Erythroblast (primary cell): ENCODE measurements around the gene PADI4.

Experiments
- DNase-seq, 2 experiments: peaks; one replicate each; lab custom pipeline; 2025; lab: John Stamatoyannopoulos, UW
- GATA1 ChIP-seq: IDR thresholded peaks from 2 replicates; pipeline ENCODE4 v1.6.1; 2011; ENCODE audit warnings: low read depth, mild to moderate bottlenecking, control low read depth, low read length, moderate library complexity
- POLR2A ChIP-seq: IDR thresholded peaks from 2 replicates; pipeline ENCODE4 v1.6.1; 2011; ENCODE audit warnings: mild to moderate bottlenecking, low read length

Gene PADI4

DNA sequence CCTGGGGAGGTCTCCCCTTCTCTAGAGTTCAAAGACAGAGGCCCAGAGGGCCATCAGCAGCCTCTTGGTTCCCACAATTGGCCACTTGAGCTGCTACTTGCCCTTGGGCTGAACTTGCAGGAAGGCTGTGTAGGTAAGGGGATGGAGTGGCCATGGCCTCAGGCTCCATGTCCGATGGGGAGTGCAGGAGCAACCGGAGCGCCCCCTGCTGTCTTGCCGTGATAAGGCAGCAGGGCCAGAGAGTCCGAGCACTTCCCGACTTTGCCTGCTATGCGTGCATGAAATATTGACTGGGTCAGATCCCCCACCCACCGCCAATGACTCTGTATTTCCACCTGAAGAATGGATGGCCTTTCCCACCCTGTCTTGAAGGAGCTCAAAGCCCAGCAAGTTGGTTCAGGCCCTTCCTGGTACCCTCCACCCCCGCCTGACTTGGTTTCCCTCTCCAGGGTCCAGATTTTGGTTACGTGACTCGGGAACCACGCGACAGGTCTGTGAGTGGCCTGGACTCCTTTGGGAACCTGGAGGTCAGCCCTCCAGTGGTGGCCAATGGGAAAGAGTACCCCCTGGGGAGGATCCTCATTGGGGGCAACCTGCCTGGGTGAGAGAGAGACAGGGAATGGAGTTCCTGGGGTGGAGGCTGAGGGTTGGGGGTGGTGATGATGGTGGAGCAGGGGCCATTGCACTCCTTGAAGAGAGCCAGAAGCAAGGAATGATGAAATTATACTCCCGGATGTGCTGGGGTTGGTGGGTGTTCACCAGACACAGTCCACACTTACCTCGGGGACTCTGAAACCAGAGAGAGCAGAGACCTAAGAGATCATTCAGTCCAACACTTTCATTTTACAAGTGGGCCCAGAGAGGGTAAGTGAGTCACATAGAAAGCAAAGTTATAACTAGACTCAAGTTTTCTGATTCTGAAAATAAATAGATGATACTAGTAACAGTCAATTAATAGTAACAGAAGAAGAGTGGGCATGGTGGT is 33.5 kb upstream of the PADI4 start:
- DNase-seq, result peak; percentile 39 to 62
- TF ChIP-seq POLR2A (no peak), GATA1 (no peak)

DNA sequence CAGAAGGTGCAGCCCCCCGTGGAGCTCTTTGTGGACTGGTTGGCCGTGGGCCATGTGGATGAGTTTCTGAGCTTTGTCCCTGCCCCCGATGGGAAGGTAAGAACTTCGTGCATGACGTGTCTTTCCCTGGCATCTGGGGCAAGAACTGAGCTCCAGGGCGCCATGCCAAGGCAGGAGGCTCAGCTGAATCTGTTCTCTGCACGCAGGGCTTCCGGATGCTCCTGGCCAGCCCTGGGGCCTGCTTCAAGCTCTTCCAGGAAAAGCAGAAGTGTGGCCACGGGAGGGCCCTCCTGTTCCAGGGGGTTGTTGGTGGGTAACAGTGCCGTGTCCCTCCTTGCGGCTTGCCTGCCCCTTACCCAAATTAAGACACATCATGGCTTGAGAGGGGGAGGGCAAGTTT is 31.4 kb upstream of the PADI4 start:
- TF ChIP-seq GATA1 (no peak), POLR2A (no peak)
- DNase-seq, result no peak

- no peak for TF ChIP-seq GATA1
- TF ChIP-seq POLR2A, result no peak
- no peak for DNase-seq
Measured at GRCh38 chr1:17277511-17278159, 30.4 kb upstream of the PADI4 start.

DNA sequence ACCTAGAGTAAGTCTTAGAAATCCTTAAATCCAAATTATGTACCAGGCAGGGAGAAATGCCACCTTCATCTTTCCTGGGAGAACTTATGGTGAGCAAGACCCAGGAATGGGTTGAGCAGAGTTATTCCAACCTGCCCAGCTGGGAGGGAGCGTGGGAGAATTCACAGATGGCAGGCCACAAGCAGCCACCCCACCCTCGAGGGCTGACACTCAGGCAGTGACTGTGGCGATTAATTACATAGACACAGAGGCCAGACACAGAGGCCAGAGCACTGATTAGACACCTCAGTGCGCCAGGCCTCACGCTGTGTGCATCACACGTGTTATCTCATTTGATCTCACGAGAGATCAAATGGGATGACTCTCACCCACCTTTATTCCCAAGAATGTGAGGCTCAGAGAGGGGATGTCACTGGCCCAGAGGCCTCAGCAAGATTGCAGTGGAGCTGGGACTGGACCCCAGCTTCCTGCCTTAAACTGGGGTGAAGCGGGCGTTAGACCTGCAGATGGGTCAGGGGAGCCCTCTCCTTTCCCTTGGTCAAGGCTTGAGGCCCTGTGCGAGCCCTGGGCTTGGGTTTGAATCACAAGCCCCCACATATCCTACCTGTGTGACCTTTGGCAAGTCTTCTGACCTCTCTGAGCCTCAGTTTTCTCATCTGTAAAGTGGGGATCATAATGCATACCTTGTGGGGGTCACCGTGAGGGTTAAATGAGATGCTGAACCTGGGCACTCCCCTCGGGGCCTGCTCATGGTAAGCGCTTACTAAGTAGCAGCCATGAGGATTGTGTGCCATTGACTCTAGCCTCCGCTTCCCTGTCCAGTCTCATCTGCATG is 28.8 kb upstream of the PADI4 start:
- DNase-seq, result no peak
- TF ChIP-seq GATA1 (no peak), POLR2A (no peak)

GRCh38 chr1:17280436-17280835 is 27.6 kb upstream of the PADI4 start:
- no peak for DNase-seq
- no peak for TF ChIP-seq POLR2A
- TF ChIP-seq GATA1, result no peak

- no peak for TF ChIP-seq GATA1
- TF ChIP-seq POLR2A, result no peak
- DNase-seq, result no peak
Measured at GRCh38 chr1:17280894-17281293, 27.1 kb upstream of the PADI4 start.

- DNase-seq, result no peak
- TF ChIP-seq GATA1 (no peak), POLR2A (no peak)
Measured at GRCh38 chr1:17281775-17282181, 26.2 kb upstream of the PADI4 start.

GRCh38 chr1:17282836-17283235 is 25.2 kb upstream of the PADI4 start:
- DNase-seq, result no peak
- no peak for TF ChIP-seq GATA1
- no peak for TF ChIP-seq POLR2A

DNA sequence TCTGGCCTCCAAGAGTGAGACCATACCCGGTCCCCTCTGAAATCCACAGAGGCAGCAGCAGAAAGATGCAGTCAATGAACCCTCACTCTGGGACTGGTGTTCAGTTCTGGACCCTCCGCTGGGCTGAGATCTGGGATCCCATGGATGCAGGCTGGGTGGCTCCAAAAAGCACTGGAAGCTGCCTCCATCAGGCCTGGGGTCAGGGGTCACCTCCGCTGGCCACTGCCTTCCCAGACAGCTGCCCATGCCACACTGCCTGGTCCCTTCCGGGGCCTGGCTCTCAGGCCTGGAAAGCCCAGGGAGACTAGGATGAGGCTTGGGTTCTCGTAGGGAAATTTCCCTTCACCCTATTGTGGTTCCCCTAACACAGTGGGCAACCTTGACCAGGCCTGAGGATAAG is 21.4 kb upstream of the PADI4 start:
- TF ChIP-seq GATA1 (no peak), POLR2A (no peak)
- no peak for DNase-seq

GRCh38 chr1:17287130-17287776 is 20.7 kb upstream of the PADI4 start:
- TF ChIP-seq GATA1 (no peak), POLR2A (no peak)
- no peak for DNase-seq

- no peak for TF ChIP-seq POLR2A
- TF ChIP-seq GATA1, result no peak
- DNase-seq, result no peak
Measured at GRCh38 chr1:17289721-17290120, 18.3 kb upstream of the PADI4 start.

- TF ChIP-seq POLR2A (no peak), GATA1 (no peak)
Measured at GRCh38 chr1:17290553-17290952, 17.4 kb upstream of the PADI4 start.

More at GRCh38 chr1:17290553-17290952, 17.4 kb upstream of the PADI4 start:
- DNase-seq, result no peak
